Parathyroid adenoma (tissue), 2 donors: Measurements from ENCODE around the gene MAPK11.
"Not testable (repeated sequence)": the region's sequence is repeated elsewhere in the genome, so short reads cannot be mapped to it uniquely, and the experiment has no call there.

ENCODE experiments used
- H2AFZ ChIP-seq: fragments of 300-600 bp; sonication (generic); one replicate; pipeline ENCODE4 v1.7.0; 2017; ENCODE audit warnings: antibody characterized with exemption, mild to moderate bottlenecking
- H3K27ac ChIP-seq: fragments of 300-600 bp; sonication (generic); one replicate; pipeline ENCODE4 v1.7.0; 2017
- H3K27me3 ChIP-seq: fragments of 300-600 bp; sonication (generic); one replicate; pipeline ENCODE4 v1.7.0; 2017; ENCODE audit warnings: low read length; ENCODE audit not compliant: control insufficient read depth, insufficient read depth
- H3K36me3 ChIP-seq: fragments of 300-600 bp; sonication (generic); one replicate; pipeline ENCODE4 v1.7.0; 2017; ENCODE audit warnings: low read length; ENCODE audit not compliant: control insufficient read depth, insufficient read depth
- H3K4me1 ChIP-seq: fragments of 300-600 bp; sonication (generic); one replicate; pipeline ENCODE4 v1.7.0; 2017; ENCODE audit warnings: control low read depth
- H3K4me2 ChIP-seq: fragments of 300-600 bp; sonication (generic); one replicate; pipeline ENCODE4 v1.7.0; 2017; ENCODE audit warnings: low read length
- H3K4me3 ChIP-seq: fragments of 300-600 bp; sonication (generic); one replicate; pipeline ENCODE4 v1.7.0; 2017; ENCODE audit warnings: low read depth, low read length
- H3K79me2 ChIP-seq: fragments of 300-600 bp; sonication (generic); one replicate; pipeline ENCODE4 v1.7.0; 2017; ENCODE audit warnings: control low read depth
- H3K9ac ChIP-seq: fragments of 300-600 bp; sonication (generic); one replicate; pipeline ENCODE4 v1.7.0; 2017; ENCODE audit warnings: mild to moderate bottlenecking
- H3K9me3 ChIP-seq: fragments of 300-600 bp; sonication (generic); one replicate; pipeline ENCODE4 v1.7.0; 2017; ENCODE audit warnings: low read length; ENCODE audit not compliant: control insufficient read depth
- TF ChIP-seq, protein P1 (sequence below): fragments of 300-600 bp; sonication (generic); IDR thresholded peaks from one replicate; pipeline ENCODE4 v1.7.0; 2017; ENCODE audit warnings: antibody characterized with exemption, mild to moderate bottlenecking
- donor health status: primary hyperparathyroidism.

MAPK11 gene

DNA sequence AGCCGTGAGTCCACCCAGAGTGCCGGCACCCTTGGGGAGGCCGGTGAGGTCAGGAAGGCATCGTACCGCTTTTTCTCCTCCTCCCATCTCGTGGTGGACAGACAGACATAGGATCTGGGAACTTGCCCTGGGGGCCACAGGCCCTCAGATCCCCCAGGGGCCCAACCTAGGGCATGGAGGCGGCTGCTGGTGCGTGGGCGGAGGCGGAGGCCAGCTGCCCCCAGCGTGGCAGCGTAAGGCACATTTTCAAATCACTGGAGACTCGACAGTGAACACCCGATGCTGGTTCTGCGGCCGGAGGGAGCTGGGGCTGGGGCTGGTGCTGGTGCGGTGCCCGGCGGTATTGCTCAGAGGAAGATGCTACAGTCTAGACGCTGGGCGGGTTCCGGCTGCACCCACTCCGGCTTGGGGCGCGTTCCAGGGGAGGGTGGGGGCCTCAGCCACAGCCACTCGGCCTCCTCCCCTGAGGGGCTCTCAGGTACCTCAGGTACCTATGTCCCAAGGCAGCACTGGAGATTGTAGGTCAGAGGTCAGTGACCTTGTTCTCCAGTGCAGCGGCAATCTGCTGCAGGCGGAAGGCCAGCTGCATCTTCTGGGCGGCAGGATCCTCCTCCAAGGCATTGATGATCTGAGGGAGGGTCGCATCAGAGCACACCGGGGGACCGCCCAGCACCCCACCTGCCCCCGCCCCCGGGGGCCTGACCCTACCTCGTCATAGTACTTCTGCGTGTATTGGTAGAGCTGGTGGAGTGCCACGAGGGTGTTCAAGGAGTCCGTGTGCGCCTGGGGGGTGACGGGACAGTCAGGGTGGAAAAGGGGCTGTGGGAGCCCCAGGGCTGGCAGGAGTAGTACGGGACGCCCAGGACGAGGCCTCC is 5.2 kb upstream of the MAPK11 start:
- no peaks in the 10 kb centered on the region for H3K4me1 ChIP-seq
- TF ChIP-seq, protein P1, sequence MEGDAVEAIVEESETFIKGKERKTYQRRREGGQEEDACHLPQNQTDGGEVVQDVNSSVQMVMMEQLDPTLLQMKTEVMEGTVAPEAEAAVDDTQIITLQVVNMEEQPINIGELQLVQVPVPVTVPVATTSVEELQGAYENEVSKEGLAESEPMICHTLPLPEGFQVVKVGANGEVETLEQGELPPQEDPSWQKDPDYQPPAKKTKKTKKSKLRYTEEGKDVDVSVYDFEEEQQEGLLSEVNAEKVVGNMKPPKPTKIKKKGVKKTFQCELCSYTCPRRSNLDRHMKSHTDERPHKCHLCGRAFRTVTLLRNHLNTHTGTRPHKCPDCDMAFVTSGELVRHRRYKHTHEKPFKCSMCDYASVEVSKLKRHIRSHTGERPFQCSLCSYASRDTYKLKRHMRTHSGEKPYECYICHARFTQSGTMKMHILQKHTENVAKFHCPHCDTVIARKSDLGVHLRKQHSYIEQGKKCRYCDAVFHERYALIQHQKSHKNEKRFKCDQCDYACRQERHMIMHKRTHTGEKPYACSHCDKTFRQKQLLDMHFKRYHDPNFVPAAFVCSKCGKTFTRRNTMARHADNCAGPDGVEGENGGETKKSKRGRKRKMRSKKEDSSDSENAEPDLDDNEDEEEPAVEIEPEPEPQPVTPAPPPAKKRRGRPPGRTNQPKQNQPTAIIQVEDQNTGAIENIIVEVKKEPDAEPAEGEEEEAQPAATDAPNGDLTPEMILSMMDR, result no peak
- no peak overlapping the region for H3K4me2 ChIP-seq
- H2AFZ ChIP-seq, result no peak overlapping the region
- H3K9ac ChIP-seq, result no peak overlapping the region
- H3K9me3 ChIP-seq, result no peaks in the 10 kb centered on the region
- H3K79me2 ChIP-seq, result no peaks in the 10 kb centered on the region
- no peak overlapping the region for H3K27ac ChIP-seq
- no peaks in the 10 kb centered on the region for H3K27me3 ChIP-seq
- no peaks in the 10 kb centered on the region for H3K36me3 ChIP-seq
- H3K4me3 ChIP-seq, result no peak overlapping the region

DNA sequence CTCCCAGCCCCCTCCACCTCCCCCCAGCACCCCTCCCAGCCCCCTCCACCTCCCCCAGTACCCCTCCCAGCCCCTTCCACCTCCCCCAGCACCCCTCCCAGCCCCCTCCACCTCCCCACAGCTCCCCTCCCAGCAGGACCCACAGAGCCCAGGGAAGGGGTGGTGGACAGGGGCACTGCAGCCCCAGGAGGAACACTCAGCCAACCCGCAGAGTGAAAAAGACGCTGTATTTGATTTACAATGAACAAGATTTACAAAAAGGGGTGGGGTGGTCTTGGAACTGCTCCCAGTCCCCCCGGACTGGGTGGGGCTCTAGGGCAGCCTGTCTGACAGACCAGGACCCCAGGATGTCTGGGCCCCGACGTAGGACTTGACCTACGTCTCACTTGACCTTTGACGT is 4.6 kb upstream of the MAPK11 start:
- H3K79me2 ChIP-seq, result no peaks in the 10 kb centered on the region
- H3K27ac ChIP-seq, result no peak overlapping the region
- no peak overlapping the region for H3K9ac ChIP-seq
- H3K9me3 ChIP-seq, result no peaks in the 10 kb centered on the region
- no peaks in the 10 kb centered on the region for H3K4me1 ChIP-seq
- no peaks in the 10 kb centered on the region for H3K36me3 ChIP-seq
- no peaks in the 10 kb centered on the region for H3K27me3 ChIP-seq
- H2AFZ ChIP-seq, result no peak overlapping the region
- no peak overlapping the region for H3K4me2 ChIP-seq
- H3K4me3 ChIP-seq, result no peak overlapping the region
- TF ChIP-seq, protein P1, result no peak

DNA sequence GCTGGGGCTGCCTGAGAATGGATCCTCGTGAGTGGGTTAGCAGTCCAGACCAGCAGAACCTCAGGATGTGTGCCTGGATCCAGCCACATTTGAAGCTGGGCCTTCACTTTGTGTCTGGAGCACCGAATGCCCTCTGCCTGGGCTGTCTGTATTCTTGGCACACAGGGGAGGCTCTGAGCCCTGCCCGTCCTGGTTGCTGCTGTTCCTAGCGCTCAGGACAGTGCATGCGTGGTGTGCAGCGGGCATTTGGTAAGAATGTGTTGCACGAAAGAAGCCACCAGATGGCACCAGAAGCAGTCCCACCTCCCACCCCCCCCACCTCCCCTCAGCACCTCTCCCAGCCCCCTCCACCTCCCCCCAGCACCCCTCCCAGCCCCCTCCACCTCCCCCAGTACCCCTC is 4.1 kb upstream of the MAPK11 start:
- no peak overlapping the region for H3K27ac ChIP-seq

DNA sequence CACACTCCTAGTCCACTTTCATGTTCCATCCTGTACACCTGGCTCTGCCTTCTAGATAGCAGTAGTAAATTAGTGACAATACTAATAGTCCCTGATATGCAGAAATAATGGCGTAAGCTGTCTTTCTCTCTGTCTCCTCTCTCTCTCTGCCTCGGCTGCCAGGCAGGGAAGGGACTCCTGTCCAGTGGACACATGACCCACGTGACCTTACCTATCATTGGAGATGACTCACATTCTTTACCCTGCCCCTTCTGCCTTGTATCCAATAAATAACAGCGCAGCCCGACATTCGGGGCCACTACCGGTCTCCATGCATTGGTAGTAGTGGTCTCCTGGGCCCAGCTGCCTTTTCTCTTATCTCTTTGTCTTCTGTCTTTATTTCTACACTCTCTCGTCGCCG is 3.6 kb upstream of the MAPK11 start:
- H3K27ac ChIP-seq, H3K4me2 ChIP-seq, H3K9ac ChIP-seq, H3K9me3 ChIP-seq, H3K4me1 ChIP-seq, H3K36me3 ChIP-seq, H3K4me3 ChIP-seq, H2AFZ ChIP-seq, H3K27me3 ChIP-seq, H3K79me2 ChIP-seq: not testable (repeated sequence)

More for the DNA sequence above, 4.1 kb upstream of the MAPK11 start:
- H3K36me3 ChIP-seq, result no peaks in the 10 kb centered on the region
- no peak overlapping the region for H3K4me2 ChIP-seq
- no peaks in the 10 kb centered on the region for H3K9me3 ChIP-seq
- H3K79me2 ChIP-seq, result no peaks in the 10 kb centered on the region
- H2AFZ ChIP-seq, result no peak overlapping the region
- no peaks in the 10 kb centered on the region for H3K4me1 ChIP-seq
- H3K27me3 ChIP-seq, result no peaks in the 10 kb centered on the region
- TF ChIP-seq, protein P1, result no peak
- no peak overlapping the region for H3K4me3 ChIP-seq
- no peak overlapping the region for H3K9ac ChIP-seq

DNA sequence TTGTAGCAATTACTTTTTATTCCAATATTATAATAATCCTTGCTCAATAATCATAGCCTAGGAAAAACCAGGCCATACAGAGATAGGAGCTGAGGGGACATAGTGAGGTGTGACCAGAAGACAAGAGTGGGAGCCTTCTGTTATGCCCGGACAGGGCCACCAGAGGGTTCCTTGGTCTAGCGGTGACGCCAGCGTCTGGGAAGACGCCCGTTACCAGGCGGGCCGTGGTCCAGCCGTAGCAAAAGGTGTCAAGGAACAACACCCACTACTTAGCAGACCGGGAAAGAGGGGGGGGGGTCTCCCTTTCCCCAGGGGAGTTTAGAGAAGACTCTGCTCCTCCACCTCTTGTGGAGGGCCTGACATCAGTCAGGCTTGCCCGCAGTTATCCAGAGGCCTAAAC is 3.2 kb upstream of the MAPK11 start:
- H3K9me3 ChIP-seq, H3K4me3 ChIP-seq, H3K27ac ChIP-seq, H3K4me1 ChIP-seq, H3K36me3 ChIP-seq, H3K79me2 ChIP-seq, H2AFZ ChIP-seq, H3K9ac ChIP-seq, H3K27me3 ChIP-seq, H3K4me2 ChIP-seq: not testable (repeated sequence)
